ENCODE data around the gene CACNA1I. TPM values are rescaled to one million over a fixed set of nuclear protein-coding genes. Genes with fewer than 3 reads are reported as not detected.

CACNA1I gene
- total RNA-seq, 6 donors from 2014 or later: 0.15 to 4.2 (median 0.34) TPM

DNA sequence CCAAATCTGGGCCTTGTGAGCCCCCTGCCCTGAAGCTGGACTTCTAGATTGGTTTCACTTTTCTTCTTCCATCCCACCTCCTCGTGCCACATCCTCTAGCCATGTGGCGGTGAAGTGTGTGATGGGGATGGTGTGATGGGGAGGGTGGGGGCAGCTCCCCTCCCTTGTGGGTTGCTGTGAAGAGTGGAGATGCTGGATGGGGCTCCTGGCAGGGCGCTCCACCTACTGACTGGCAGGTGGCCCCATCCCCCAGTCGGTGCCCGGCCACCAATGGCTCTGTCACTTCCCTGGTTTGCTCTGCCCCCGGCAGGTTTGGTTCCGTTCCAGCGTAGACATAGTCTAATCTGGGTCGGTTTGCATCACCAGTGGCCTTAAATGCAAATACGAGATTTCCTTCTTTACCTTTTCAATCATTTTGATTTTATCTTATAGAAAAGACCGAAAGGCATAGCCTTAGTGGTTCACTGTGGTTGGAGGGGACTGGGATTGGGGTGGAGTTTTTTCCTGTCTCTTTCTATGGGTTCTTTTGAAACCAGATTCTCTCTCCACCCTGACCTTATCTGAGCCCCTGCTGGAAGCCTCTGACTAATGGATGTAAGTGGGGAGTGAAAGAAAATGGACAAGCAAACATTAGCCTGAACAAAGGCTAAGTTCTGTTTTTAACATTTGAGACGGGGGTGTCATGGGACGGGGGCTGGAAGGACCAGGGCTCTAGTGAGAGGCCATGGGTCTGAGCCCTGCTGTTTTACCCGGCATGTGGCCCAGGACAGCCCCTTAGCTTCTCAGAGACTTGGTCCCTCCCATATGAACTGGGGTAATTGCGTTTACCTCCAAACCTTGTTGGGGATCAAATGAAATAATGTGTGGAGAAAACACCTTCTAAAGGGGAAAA is 149.3 kb downstream of the CACNA1I start:
- H3K4me3 ChIP-seq: no peak overlapping the region
- H3K36me3 ChIP-seq: no peaks in the 10 kb centered on the region
- TF ChIP-seq POLR2A (IDR thresholded peaks at IDR 0.05) (no peak), POLR2AphosphoS5 (IDR thresholded peaks at IDR 0.05) (no peak), EP300 (IDR thresholded peaks at IDR 0.05) (no peak)
- TF ChIP-seq, protein P1, sequence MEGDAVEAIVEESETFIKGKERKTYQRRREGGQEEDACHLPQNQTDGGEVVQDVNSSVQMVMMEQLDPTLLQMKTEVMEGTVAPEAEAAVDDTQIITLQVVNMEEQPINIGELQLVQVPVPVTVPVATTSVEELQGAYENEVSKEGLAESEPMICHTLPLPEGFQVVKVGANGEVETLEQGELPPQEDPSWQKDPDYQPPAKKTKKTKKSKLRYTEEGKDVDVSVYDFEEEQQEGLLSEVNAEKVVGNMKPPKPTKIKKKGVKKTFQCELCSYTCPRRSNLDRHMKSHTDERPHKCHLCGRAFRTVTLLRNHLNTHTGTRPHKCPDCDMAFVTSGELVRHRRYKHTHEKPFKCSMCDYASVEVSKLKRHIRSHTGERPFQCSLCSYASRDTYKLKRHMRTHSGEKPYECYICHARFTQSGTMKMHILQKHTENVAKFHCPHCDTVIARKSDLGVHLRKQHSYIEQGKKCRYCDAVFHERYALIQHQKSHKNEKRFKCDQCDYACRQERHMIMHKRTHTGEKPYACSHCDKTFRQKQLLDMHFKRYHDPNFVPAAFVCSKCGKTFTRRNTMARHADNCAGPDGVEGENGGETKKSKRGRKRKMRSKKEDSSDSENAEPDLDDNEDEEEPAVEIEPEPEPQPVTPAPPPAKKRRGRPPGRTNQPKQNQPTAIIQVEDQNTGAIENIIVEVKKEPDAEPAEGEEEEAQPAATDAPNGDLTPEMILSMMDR (IDR thresholded peaks at IDR 0.05): no peak
- no peak for ATAC-seq (ENCODE audit: low FRiP score in 2 of 2)
- no peak for DNase-seq
- H3K9me3 ChIP-seq: no peaks in the 10 kb centered on the region
- no peaks in the 10 kb centered on the region for H3K4me1 ChIP-seq
- H3K27me3 ChIP-seq: no peaks in the 10 kb centered on the region
- H3K27ac ChIP-seq: no peak overlapping the region
- 64 to 70% methylated on average over 14 to 15 of the region's 15 CpGs for WGBS, 2 donors

DNA sequence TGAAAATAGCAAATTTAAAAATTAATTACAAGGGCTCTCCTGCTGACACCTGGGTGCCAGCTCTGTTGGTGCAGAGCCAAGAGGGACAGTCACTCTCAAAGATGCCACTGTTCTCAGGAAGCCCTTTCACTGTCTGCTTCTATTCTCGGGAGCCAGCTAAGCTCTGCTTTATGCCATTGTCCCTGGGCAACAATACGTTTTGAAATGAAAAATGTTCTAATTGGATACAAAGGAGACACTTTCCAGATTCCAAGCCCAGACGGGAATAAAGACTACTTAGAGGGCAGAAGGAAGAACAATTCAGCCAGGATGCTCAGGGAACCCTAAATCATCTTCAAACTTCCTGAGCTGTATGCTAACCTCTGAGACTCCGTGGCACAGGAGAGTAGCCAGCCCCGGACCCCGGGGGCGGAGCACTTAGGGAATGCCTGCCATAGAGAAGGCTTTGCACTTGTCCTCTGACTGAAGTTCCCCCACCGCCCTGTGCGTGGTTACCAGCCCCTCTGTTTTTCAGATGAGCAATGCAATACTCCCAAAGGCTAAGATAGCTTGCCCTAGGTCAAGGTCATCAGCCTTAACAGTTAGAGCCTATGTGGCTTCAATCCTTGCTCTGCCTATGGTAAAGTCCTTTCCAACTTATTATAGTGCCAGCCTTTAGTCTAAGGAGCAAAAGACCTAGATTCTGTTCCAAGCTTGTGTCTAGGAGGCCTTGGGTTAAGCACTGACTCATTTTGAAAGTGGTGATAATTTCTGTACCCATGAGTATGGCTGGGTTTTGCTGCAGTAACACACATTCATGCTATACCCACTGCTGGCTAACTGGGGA is 150.9 kb downstream of the CACNA1I start:
- WGBS, 2 donors: 43 to 46% methylated on average over 9 of the region's 9 CpGs

DNA sequence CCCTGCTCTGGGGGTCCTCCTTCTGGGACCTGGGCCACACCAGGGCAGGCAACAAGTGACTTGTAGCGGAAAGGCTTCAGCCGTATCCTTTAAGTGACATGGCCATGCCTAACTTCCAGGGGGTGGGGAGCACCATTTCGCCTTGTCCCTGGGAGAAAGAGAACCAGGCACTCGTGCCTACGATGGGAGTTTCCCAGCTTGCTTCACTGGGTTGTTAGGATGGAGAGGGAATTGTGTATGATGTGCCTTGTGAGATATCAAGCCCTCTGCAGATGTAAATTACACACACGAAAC is 151.4 kb downstream of the CACNA1I start:
- no peaks in the 10 kb centered on the region for H3K9me3 ChIP-seq
- no peaks in the 10 kb centered on the region for H3K36me3 ChIP-seq
- no peaks in the 10 kb centered on the region for H3K4me1 ChIP-seq
- TF ChIP-seq EP300 (IDR thresholded peaks at IDR 0.05) (no peak), POLR2A (IDR thresholded peaks at IDR 0.05) (no peak), POLR2AphosphoS5 (IDR thresholded peaks at IDR 0.05) (no peak)
- TF ChIP-seq, protein P1 (IDR thresholded peaks at IDR 0.05): no peak
- no peak overlapping the region for H3K27ac ChIP-seq
- ATAC-seq (ENCODE audit: low FRiP score in 2 of 2) (no peak), DNase-seq (no peak)
- H3K27me3 ChIP-seq: no peaks in the 10 kb centered on the region
- 85 to 86% methylated on average over 6 of the region's 6 CpGs for WGBS, 2 donors
- no peak overlapping the region for H3K4me3 ChIP-seq

More for the DNA sequence above, 150.9 kb downstream of the CACNA1I start:
- DNase-seq (no peak), ATAC-seq (ENCODE audit: low FRiP score in 2 of 2) (no peak)
- no peaks in the 10 kb centered on the region for H3K36me3 ChIP-seq
- no peaks in the 10 kb centered on the region for H3K9me3 ChIP-seq
- no peaks in the 10 kb centered on the region for H3K4me1 ChIP-seq
- no peak overlapping the region for H3K27ac ChIP-seq
- TF ChIP-seq POLR2A (IDR thresholded peaks at IDR 0.05) (no peak), EP300 (IDR thresholded peaks at IDR 0.05) (no peak), POLR2AphosphoS5 (IDR thresholded peaks at IDR 0.05) (no peak)
- TF ChIP-seq, protein P1 (IDR thresholded peaks at IDR 0.05): no peak
- H3K27me3 ChIP-seq: no peaks in the 10 kb centered on the region
- no peak overlapping the region for H3K4me3 ChIP-seq

DNA sequence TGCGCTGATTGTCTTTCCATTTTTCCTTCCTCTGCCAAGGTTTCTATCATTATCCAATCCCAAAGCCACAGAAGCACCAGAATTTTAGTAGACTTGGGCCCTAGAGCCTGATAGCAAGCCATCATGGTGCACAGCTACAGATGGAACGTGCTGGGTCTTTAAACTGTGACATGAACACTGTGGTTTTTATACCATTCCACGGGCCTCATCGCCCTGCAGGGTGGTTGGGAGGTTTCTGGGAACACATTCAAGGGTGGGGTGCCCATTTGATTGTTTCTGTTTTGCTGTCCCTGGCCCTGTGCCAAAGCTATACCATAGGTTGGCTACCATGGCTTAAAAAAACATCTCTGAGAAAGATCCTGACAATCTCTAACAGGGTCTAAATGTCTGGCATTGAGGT is 151.9 kb downstream of the CACNA1I start:
- Histone ChIP-seq H3K27me3 (no peaks in the 10 kb centered on the region), H3K27ac (no peak overlapping the region), H3K9me3 (no peaks in the 10 kb centered on the region), H3K36me3 (no peaks in the 10 kb centered on the region), H3K4me1 (no peaks in the 10 kb centered on the region), H3K4me3 (no peak overlapping the region)
- 71 to 78% methylated on average over 4 of the region's 4 CpGs for WGBS, 2 donors
- no peak for DNase-seq
- no peak for TF ChIP-seq EP300 (IDR thresholded peaks at IDR 0.05)
- no peak for TF ChIP-seq POLR2A (IDR thresholded peaks at IDR 0.05)
- TF ChIP-seq, protein P1 (IDR thresholded peaks at IDR 0.05): no peak
- TF ChIP-seq POLR2AphosphoS5 (IDR thresholded peaks at IDR 0.05): no peak
- no peak for ATAC-seq (ENCODE audit: low FRiP score in 2 of 2)
